ENCODE measurements around the gene SLC2A11. TPM values are rescaled to one million over a fixed set of nuclear protein-coding genes. Genes with fewer than 3 reads are reported as not detected.

Gene SLC2A11
- total and polyA plus RNA-seq, 8 donors, result 3.2 to 10.3 (median 6.7) TPM

- Histone ChIP-seq H3K4me3 (no peak overlapping the region), H3K27ac (no peak overlapping the region), H3K27me3 (no peaks in the 10 kb centered on the region), H3K4me1 (peaks cover 0 to 9% (median 4%) of the 10 kb centered on the region in 4 donors), H3K9me3 (no peaks in the 10 kb centered on the region), H3K36me3 (peaks cover 0 to 56% (median 20%) of the 10 kb centered on the region in 4 donors)
- 90 to 98% (median 96%) methylated on average over 6 to 9 of the region's 9 CpGs for WGBS, 5 donors
- TF ChIP-seq CTCF (IDR thresholded peaks at IDR 0.05), result no peak
- no peak for TF ChIP-seq POLR2AphosphoS5 (IDR thresholded peaks at IDR 0.05)
- TF ChIP-seq POLR2A (IDR thresholded peaks at IDR 0.05), result no peak
- TF ChIP-seq EP300 (IDR thresholded peaks at IDR 0.05), result no peak
- intact Hi-C loops (cut with DNase I; ENCODE audit: low total_unique reads), result no loop called here
- DNase-seq, result no peak
Observed at GRCh38 chr22:23884140-23884539, 26.5 kb downstream of the SLC2A11 start.

- WGBS, 5 donors, result 62 to 78% (median 71%) methylated on average over 8 to 11 of the region's 11 CpGs
- Histone ChIP-seq H3K27ac (peak overlapping the region in 4 of 5 donors; percentile 5 to 67 (median 61)), H3K9me3 (no peaks in the 10 kb centered on the region), H3K4me1 (peaks cover 5 to 22% (median 16%) of the 10 kb centered on the region in 4 donors), H3K36me3 (peaks cover 0 to 20% (median 1%) of the 10 kb centered on the region in 4 donors), H3K4me3 (no peak overlapping the region), H3K27me3 (no peaks in the 10 kb centered on the region)
- TF ChIP-seq CTCF (IDR thresholded peaks at IDR 0.05) (no peak), POLR2A (IDR thresholded peaks at IDR 0.05) (no peak), EP300 (IDR thresholded peaks at IDR 0.05) (no peak), POLR2AphosphoS5 (IDR thresholded peaks at IDR 0.05) (no peak)
- intact Hi-C loops (cut with DNase I; ENCODE audit: low total_unique reads), result no loop called here
- DNase-seq, result no peak
Observed at GRCh38 chr22:23888615-23889401, 31.1 kb downstream of the SLC2A11 start.

- Histone ChIP-seq H3K4me1 (peaks cover 6 to 27% (median 17%) of the 10 kb centered on the region in 4 donors), H3K4me3 (no peak overlapping the region), H3K27ac (no peak overlapping the region), H3K9me3 (no peaks in the 10 kb centered on the region), H3K27me3 (no peaks in the 10 kb centered on the region), H3K36me3 (peaks cover 0 to 12% (median 0%) of the 10 kb centered on the region in 4 donors)
- TF ChIP-seq EP300 (IDR thresholded peaks at IDR 0.05), result no peak
- no peak for TF ChIP-seq CTCF (IDR thresholded peaks at IDR 0.05)
- TF ChIP-seq POLR2A (IDR thresholded peaks at IDR 0.05), result no peak
- no peak for TF ChIP-seq POLR2AphosphoS5 (IDR thresholded peaks at IDR 0.05)
- intact Hi-C loops (cut with DNase I; ENCODE audit: low total_unique reads), result no loop called here
- DNase-seq, result peak in 1 of 2 donors; percentile 40
- WGBS, 5 donors, result 29 to 54% (median 41%) methylated on average over 4 to 5 of the region's 5 CpGs
Observed at GRCh38 chr22:23889620-23890019, 31.9 kb downstream of the SLC2A11 start.

GRCh38 chr22:23891726-23892125, 34.1 kb downstream of the SLC2A11 start:
- no peak for TF ChIP-seq EP300 (IDR thresholded peaks at IDR 0.05)
- no peak for TF ChIP-seq POLR2A (IDR thresholded peaks at IDR 0.05)
- TF ChIP-seq CTCF (IDR thresholded peaks at IDR 0.05), result no peak
- no peak for TF ChIP-seq POLR2AphosphoS5 (IDR thresholded peaks at IDR 0.05)
- Histone ChIP-seq H3K27ac (no peak overlapping the region), H3K4me3 (no peak overlapping the region), H3K9me3 (no peaks in the 10 kb centered on the region), H3K36me3 (peaks cover 11 to 13% (median 12%) of the 10 kb centered on the region in 4 donors), H3K4me1 (peaks cover 19 to 46% (median 37%) of the 10 kb centered on the region in 4 donors), H3K27me3 (no peaks in the 10 kb centered on the region)
- intact Hi-C loops (cut with DNase I; ENCODE audit: low total_unique reads), result no loop called here
- DNase-seq, result no peak
- 82 to 97% (median 90%) methylated on average over 7 of the region's 7 CpGs for WGBS, 5 donors

Measured in stomach (tissue), 9 donors.